SK-MEL-5 (cell line): ENCODE results near the gene PLEKHG1. TPM values are rescaled to one million over a fixed set of nuclear protein-coding genes. Genes with fewer than 3 reads are reported as not detected.

ENCODE experiments used
- DNase-seq: peaks from one replicate; pipeline ENCODE4 v3.0.0-alpha.2; 2016; ENCODE audit warnings: low read depth, low spot score
- in situ Hi-C: cut with HindIII; loops from 2 replicates; pipeline ENCODE4 v1.10.0; 2016; ENCODE audit warnings: low sequenced_read_pairs, high pct_unique_total_duplicates, low pct_unique_long_range_greater_than_20kb
- polyA plus RNA-seq, 2 experiments: library from polyadenylated mRNA; depleted of rRNA; stranded (reverse); fragments of >200 nt; gene quantifications; 2 replicates each; pipeline ENCODE4 v1.2.3, GENCODE V29; 2015
- total RNA-seq: library from RNA; depleted of rRNA; stranded (reverse); fragments of >200 nt; shearing (Covaris generic); gene quantifications from 2 replicates; pipeline ENCODE4 v1.2.3, GENCODE V29; 2014; rRNA removed

Gene PLEKHG1
- total RNA-seq = 3.5 and 5.5 TPM in 2 replicates
- 15.2 and 17.8 TPM in 2 replicates for polyA plus RNA-seq (2015; cell fraction: cytosol; rRNA removed)
- 13.4 and 17.8 TPM in 2 replicates for polyA plus RNA-seq (2015; cell fraction: nucleus; rRNA removed)

DNA sequence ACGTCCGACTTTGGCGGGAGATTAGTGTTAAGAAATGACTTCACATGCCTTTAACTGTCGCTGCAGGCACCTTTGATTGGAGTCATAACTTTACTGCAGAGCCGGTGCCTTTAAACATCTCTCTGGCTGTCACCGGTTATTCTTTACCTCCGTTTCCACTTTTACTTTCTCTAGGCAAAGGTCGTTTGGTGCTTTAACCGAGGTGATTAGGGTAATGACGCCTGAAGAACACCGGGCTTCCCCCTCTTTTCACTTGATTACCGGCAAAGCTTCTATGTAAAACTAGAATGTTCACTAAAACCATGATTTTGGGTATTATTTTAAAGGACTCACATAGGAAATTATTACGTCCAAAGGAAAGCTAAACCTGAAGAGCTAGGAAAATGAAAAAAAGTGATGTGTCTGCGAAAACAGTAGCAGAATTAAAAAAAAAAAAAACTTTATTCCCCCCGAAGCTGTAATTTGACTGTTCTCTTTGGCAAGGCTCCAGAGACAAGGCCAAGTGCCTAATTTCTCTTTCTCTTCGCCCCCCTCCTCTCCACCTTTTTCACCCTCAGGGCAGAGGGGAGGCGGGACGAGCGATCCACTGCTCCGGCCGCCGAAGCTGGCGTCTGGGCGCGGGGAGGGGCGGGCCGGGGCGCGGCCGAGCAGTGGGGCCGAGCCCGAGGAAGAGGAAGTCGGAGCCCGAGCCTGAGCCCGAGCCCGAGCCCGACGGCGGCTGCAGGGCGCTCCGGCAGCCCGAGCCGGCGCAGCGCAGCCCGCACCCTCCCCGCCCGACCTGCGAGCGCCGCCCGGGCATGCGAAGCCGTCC, at the start of gene PLEKHG1:
Gene PLEKHG1 (plus strand): TSS at position 687 of the 811 bp plus-strand sequence. CDS start 133,797 bp downstream, outside the sequence.
- in situ Hi-C loops = no loop called here
- DNase-seq = peak; percentile 62

GRCh38 chr6:150550244-150550643, 49.4 kb upstream of the PLEKHG1 start:
- in situ Hi-C loops = no loop called here
- DNase-seq = no peak

DNA sequence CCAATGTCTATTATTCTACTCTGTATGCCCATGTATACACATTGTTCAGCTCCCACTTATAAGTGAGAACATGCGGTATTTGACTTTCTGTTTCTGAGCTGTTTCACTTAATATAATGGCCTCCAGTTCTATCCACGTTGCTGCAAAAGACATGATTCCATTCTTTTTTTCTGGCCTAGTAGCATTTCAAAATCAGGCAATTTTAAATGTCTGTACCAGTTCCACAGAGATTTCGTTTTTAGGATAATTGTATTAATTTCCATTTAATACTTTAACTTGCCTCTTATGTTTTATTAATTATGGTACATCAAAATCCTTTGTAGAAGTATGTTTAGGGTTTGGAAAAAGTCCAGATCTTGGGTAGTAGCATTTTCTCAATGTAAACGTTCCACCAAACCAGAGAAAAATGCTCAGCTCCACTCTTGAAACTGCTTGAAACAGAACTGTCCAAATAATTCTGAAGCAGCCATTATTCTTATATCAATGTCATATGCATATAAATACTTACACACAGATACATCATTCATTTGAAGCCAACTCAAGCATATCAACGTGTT, 42.6 kb upstream of the PLEKHG1 start:
- no peak for DNase-seq
- in situ Hi-C loops = no loop called here

DNA sequence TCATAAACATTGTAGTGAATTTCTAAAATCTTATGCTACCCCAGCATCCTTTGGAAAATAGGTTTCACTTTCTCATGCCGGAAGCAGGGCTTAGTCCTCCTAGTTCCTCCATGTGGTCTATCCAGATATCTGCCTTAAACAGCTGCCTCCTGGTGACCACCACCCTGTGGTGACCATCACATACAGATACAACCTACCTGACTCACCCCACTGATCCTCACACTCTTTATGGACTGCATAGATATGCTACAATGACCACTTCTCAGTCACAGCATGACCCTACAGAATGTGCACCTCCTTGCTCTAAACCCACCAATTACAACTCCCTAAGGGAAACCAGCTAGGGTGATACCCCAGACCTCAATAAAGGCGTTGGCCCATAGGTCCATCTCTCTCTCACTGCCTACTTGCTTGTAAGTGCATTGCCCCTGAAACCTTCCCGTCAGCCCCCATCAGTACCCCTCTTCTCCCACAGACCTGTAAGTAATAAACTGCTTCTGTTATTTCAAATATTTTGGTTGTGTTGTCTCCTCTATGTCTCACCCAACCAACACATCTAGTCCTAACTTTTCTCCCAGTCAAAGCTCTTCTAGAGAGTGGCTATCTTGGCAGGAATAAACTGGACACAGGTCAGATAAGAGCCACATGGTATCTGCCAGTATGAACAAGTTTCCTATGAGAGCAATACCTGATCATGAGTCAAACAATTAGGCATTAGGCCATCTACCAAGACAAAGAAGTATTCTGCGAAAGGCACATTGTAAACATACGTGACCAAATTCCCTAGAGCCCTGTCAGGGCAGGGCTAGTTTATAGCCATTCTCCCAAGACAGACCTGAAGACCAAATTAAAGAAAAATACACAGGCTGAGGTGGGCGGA, 39.4 kb upstream of the PLEKHG1 start:
- in situ Hi-C loops = no loop called here
- no peak for DNase-seq

DNA sequence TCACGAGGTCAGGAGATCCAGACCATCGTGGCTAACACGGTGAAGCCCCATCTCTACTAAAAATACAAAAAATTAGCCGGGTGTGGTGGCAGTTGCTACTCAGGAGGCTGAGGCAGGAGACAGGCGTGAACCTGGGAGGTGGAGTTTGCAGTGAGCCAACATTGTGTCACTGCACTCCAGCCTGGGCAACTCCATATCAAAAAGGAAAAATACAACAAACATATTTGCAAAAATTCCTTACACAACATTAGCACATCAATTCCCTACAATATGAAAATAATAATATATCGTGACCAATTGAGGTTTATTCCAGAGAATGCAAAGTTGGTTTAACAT, 38.8 kb upstream of the PLEKHG1 start:
- in situ Hi-C loops = no loop called here
- DNase-seq = no peak

GRCh38 chr6:150565945-150566344, 33.7 kb upstream of the PLEKHG1 start:
- DNase-seq = no peak
- in situ Hi-C loops = no loop called here

DNA sequence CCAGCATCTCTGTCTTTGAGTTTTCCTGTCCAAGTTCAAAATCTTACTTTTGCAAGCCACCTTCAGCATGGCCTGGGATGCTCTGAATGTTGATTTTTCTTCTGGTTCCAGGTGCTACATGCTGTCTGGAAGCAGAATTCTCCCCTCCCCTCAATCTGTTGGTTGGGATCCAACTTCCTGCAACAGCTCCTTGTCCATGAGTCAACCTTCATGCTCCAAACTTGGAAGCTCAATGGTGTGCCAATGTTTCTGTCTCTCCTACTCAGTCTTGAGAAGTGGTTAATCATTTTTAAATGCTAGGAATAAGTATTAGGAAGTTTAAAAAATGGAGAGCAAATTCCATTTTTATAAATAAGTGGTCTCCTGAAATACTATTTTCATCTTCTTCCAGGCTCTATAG, 33.2 kb upstream of the PLEKHG1 start:
- no peak for DNase-seq
- in situ Hi-C loops = no loop called here

DNA sequence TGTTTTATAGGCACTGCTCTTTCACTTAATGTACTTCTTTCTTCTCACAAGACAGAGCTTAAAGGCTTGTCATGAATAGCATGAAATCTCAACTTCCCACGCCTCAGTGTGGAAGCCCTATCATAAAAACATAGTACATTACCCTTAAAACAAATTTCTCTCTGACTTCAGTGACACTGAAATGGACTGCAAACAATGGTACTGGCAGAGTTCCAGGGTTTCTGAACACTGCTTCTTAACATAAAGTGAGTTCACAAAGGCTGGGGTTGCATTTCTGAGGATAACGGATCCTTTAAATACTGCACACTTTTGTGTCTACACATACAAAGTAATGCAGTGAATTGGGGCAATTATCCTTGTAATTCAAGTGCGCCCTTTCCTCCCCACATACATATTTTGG, 32.3 kb upstream of the PLEKHG1 start:
- in situ Hi-C loops = no loop called here
- DNase-seq = peak; percentile 66

DNA sequence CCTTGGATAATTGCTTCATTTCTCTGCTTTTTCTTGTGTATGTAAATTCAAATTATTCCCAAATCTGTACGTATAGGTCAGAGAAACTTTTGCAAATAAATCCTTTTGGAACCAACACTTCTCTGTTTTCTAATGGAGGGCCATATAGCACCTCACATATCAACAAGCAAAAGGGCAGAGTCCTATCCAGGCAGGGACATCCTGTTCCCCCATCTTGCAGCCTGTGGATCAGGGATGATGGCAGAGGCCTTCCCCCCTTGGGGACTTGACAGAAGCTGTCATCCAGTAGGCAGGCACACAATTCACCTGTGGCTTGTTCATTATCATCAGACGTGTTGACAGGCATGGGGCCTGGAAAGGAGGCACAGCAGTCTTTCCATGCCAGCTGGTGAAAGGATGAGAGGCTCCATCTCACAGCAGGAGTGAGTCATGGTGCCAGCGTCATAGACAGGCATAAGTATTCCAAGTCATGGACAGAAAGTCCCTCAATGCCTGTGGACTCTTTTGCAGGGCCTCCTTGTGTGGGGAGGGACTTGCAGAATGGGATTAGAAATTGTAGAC, 31.8 kb upstream of the PLEKHG1 start:
- no peak for DNase-seq
- in situ Hi-C loops = no loop called here

DNA sequence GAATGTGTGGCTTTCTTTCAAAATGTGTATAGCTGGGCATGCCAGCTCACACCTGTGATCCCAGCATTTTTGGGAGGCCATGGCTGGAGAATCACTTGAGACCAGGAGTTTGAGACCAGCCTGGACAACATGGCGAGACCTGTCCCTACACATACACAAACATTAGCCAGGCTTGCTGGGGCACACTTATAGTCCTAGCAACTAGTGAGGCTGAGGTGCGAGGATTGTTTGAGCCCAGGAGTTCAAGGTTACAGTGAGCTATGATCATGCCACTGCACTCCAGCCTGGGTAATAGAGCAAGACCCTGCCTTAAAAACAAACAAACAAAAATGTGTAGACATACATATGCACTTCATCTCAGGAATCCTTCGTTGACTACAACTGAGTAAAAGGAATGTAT, 31.1 kb upstream of the PLEKHG1 start:
- DNase-seq = no peak
- in situ Hi-C loops = no loop called here

DNA sequence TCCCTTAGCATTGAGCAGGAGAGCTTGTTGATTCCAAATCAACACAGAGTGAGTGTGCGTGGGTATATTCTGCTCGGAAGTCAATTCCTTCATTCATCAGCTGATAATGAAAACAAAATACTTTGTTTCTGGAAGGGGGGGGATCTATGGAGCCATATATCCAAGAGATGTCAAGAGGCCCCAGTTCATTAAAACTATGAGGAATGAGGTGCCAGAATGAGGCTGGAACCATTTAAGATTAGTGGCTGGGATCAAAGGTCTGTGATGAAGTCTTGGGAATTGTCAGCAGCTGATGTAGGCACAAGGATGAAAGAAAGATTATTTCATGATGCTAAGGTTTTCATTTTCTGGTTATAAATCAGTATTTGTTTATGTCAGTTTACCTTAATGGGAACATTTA, 30.5 kb upstream of the PLEKHG1 start:
- in situ Hi-C loops = no loop called here
- no peak for DNase-seq

GRCh38 chr6:150573041-150573681, 26.5 kb upstream of the PLEKHG1 start:
- in situ Hi-C loops = no loop called here
- DNase-seq = no peak

DNA sequence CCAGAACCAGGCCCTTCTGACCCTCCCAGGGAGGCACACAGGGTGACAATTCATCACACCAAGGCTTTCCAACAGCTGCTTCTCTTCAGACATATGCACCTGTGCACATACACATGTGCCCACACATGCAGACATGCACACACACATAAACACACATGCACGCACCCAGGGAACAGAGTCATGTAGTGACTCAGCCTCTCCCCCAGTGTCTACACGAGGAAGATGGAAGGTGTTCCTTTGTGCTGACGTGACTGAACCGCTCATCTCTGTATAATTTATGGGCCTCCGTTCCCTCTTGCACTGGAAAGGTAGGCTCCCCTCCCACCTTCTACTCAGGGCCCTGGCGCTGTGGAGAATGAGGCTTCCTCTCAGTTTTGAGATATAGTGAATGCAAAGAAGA, 23.8 kb upstream of the PLEKHG1 start:
- in situ Hi-C loops = no loop called here
- no peak for DNase-seq

DNA sequence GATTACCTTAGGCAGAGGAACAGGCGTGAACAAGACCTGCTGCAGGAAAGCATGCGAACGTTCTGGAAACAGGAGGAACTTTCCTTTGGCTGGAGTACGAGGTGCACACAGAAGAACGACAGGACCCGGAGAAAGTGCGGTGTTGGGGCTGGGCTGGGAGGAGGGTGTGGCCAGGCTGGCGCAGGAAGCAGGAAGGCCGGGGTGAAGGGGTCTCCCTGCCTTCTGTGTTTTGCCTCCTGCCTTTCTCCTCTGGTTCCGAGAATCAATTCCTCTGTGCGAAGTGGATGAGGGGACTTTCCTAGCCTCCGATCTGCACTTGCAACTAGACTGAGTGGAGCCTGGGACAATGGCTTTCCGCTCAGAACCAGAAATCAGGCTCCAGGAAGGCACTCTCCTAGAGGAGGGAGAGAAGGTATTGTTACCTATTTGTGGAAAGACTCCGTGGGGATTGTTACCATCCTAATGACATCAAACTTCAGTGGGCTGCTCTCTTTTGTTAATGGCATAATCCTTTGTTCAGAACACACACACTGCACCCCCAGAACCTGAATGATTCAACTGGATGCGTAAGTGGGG, 22.9 kb upstream of the PLEKHG1 start:
- no peak for DNase-seq
- in situ Hi-C loops = no loop called here

GRCh38 chr6:150579611-150580010, 20.1 kb upstream of the PLEKHG1 start:
- in situ Hi-C loops = no loop called here
- no peak for DNase-seq

GRCh38 chr6:150580489-150580888, 19.2 kb upstream of the PLEKHG1 start:
- in situ Hi-C loops = no loop called here
- no peak for DNase-seq

- in situ Hi-C loops = no loop called here
Measured at GRCh38 chr6:150584065-150584464, 15.6 kb upstream of the PLEKHG1 start.

More at GRCh38 chr6:150584065-150584464, 15.6 kb upstream of the PLEKHG1 start:
- no peak for DNase-seq
